NB4 (cell line): ENCODE results near the gene PCDH10.

Experiments
- DNase-seq: peaks from one replicate; pipeline ENCODE4 v3.0.0; 2010; ENCODE audit warnings: low read depth
- H3K4me3 ChIP-seq: one replicate; pipeline ENCODE4 v1.5.1; 2011; ENCODE audit warnings: mild to moderate bottlenecking, low read depth, low read length, moderate library complexity
- CTCF ChIP-seq: IDR thresholded peaks from one replicate; pipeline ENCODE4 v1.5.1; 2012; ENCODE audit warnings: low read depth, low read length
- MAX ChIP-seq: IDR thresholded peaks from 2 replicates; pipeline ENCODE4 v1.6.1; 2011; ENCODE audit warnings: low read depth, low read length
- MYC ChIP-seq: IDR thresholded peaks from 2 replicates; pipeline ENCODE4 v1.6.1; 2011; ENCODE audit warnings: low read depth, low read length
- POLR2A ChIP-seq: IDR thresholded peaks from 2 replicates; pipeline ENCODE4 v1.6.1; 2011; ENCODE audit warnings: mild to moderate bottlenecking; ENCODE audit not compliant: insufficient read length; ENCODE audit errors: extremely low read depth

Gene PCDH10

GRCh38 chr4:133157460-133158160 lies 8.5 kb downstream of the PCDH10 start:
- no peak for TF ChIP-seq CTCF
- no peak for TF ChIP-seq MAX
- no peak for TF ChIP-seq MYC
- no peak for TF ChIP-seq POLR2A
- DNase-seq: no peak
- H3K4me3 ChIP-seq: no peak overlapping the region

- DNase-seq: no peak
- TF ChIP-seq MAX (no peak), CTCF (no peak), POLR2A (no peak), MYC (no peak)
- no peak overlapping the region for H3K4me3 ChIP-seq
These were observed 11.8 kb downstream of the PCDH10 start for GRCh38 chr4:133160853-133161252.

- no peak for DNase-seq
- no peak overlapping the region for H3K4me3 ChIP-seq
These were observed 12.6 kb downstream of the PCDH10 start for GRCh38 chr4:133161570-133162295.

GRCh38 chr4:133162941-133163340 lies 13.8 kb downstream of the PCDH10 start:
- no peak for DNase-seq
- H3K4me3 ChIP-seq: no peak overlapping the region
- TF ChIP-seq CTCF: no peak
- no peak for TF ChIP-seq MYC
- TF ChIP-seq MAX: no peak
- no peak for TF ChIP-seq POLR2A

More at GRCh38 chr4:133161570-133162295, 12.6 kb downstream of the PCDH10 start:
- TF ChIP-seq CTCF (no peak), MAX (no peak), POLR2A (no peak), MYC (no peak)

GRCh38 chr4:133178956-133179355 lies 29.9 kb downstream of the PCDH10 start:
- H3K4me3 ChIP-seq: no peak overlapping the region
- no peak for TF ChIP-seq MYC
- TF ChIP-seq CTCF: no peak
- no peak for TF ChIP-seq POLR2A
- TF ChIP-seq MAX: no peak
- DNase-seq: no peak
